GM21717 (cell line): Measurements from ENCODE around the gene CBLIF.
"Not testable (repeated sequence)": the region's sequence is repeated elsewhere in the genome, so short reads cannot be mapped to it uniquely, and the experiment has no call there.

Source experiments
- ATAC-seq: cut with Tn5 transposase; IDR thresholded peaks from one replicate; pipeline ENCODE4 v1.9.1; 2021; ENCODE audit warnings: mild to moderate bottlenecking, moderate library complexity; ENCODE audit not compliant: unreplicated experiment

Gene CBLIF

DNA sequence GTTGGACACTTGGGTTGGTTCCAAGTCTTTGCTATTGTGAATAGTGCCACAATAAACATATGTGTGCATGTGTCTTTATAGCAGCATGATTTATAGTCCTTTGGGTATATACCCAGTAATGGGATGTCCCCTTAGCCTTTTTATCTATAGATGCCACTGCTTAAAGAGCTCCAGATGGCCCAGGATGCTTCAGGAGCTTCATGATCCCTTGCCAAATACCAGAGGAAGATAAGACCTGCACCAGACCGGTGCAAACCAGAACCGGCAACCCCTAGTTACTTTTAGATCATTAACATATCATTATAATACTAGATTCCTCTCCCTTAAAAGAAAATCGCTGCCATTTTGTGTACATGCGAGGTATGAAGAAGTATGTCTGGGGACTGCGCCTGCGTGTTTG lies 3.1 kb upstream of the CBLIF start:
- ATAC-seq = not testable (repeated sequence)

GRCh38 chr11:59847626-59848025 lies 2.3 kb upstream of the CBLIF start:
- no peak for ATAC-seq

- no peak for ATAC-seq
Measured at GRCh38 chr11:59846556-59846955, 1.3 kb upstream of the CBLIF start.

GRCh38 chr11:59842316-59842715 lies 3.0 kb downstream of the CBLIF start:
- ATAC-seq = no peak

DNA sequence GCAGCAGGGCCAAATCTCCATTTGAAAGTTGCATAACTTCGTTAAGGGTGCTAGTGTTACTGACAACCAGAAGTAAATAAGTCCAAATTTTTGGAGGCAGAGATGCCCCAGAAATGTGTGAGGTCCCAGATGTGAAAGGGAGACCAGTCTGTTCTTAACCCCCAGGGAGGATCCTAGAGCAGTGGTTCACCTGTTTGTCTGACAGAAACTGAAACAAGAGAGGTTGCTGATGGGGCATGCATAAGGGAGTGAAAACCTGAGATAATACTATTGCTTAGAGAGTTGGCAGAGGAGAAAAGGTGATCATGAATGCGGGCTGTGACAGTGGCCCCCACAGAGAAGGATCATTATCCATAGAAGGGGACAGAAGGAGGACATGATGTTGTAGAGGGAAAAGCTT lies 3.8 kb downstream of the CBLIF start:
- no peak for ATAC-seq

DNA sequence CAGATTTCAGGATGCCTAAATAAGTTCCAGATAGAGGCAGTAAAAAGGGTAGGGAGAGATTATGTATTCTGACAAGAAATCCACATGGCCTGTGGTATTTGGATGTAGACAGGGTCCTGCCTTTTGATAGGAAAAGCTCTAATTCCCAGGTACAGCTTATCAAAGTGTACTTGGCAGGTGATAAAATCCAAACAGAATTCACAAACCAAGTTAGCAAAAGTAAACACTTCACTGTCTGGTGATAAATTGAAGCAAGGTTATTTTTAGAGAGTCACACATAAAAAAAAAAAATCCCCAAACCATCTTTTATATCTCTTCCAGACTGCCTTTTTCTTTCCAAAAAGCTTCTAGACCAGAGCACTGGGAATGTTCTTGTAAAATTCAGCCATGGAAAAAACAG lies 5.7 kb downstream of the CBLIF start:
- no peak for ATAC-seq

DNA sequence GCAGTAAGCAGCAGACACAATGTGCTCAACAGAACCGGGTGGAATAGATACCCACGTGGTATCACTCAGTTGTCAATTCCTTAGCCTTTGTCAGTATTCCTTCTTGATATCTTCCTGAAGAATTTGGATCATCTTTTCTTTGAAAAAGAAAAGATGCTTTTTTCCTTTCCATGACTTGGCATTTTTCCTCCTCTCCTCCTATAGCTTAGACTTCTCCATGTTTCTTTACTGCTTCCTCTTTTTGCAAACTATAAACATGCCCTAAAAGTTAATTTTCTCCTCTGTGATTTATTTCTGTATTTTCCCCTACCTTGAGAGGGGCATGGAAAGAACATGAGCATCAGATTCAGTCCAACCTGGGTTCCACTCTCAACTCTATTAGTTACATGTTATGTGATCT lies 11.7 kb downstream of the CBLIF start:
- no peak for ATAC-seq

- no peak for ATAC-seq
Measured at GRCh38 chr11:59829358-59829757, 15.9 kb downstream of the CBLIF start.

DNA sequence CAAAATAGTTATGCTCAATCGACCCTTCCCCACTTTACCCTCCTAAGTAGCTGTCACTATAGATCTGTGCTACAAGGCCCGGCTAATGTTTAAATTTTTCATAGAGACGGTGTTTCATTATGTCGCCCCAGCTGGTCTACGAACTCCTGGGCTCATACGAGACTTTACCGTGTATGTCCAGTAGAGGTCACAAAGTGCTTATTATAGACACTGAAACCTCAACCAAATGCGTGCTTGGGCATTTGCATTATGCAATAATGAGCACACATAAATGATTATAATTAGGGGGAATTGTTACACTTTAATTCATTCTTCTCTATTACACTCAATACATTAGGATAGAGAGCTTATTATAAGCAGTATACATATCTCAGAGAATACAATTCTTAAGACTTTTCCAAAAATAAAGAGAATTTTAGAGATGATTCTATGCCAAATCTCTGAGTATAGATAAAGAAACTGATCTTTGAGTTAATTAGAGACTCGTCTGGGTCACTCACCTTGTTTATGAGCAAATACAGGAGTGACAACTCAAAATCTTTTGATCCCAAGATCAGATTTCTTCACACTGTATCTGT lies 22.2 kb downstream of the CBLIF start:
- peak; percentile 80 for ATAC-seq

DNA sequence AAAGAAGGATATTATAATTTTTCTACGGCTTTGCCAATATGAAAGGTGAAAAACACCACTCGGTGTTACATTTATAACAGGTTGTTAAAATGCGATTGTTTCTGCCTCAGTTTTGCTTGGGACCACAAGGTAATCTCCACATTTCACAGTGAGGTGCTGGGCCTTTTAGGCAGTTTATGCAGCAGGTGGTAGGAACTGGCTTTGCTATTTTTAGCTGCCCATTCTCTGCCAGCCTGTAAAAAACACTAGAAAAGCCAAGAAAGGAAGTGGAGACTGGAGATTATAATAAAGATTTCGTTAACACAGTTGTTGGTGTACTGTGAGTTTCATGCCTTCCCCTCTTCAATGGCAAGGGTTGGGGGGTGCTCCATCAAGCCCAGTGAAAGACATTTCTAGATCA lies 26.7 kb downstream of the CBLIF start:
- no peak for ATAC-seq

- not testable (repeated sequence) for ATAC-seq
Measured at GRCh38 chr11:59816434-59816833, 28.9 kb downstream of the CBLIF start.

DNA sequence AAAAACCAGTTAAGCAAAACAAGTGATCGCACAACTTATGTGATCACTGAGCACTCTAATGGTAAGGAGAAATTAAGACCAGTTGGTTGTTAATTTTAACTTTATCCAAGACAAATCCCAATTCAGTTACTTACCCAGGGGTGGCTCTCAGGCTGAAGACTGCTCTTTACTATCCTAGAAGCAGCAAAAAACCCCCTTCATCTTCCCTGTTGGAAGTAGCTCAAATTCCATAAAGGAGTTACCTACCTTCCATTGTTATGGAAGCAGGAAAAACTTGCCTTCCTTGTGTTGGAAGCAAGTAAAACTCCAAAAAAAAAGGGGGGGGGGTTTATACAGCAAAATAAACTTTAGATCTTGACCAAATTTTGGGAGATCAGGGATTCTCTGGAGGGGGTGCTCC lies 29.5 kb downstream of the CBLIF start:
- ATAC-seq = no peak

GRCh38 chr11:59814021-59814420 lies 31.3 kb downstream of the CBLIF start:
- ATAC-seq = no peak

GRCh38 chr11:59813364-59813763 lies 31.9 kb downstream of the CBLIF start:
- no peak for ATAC-seq

DNA sequence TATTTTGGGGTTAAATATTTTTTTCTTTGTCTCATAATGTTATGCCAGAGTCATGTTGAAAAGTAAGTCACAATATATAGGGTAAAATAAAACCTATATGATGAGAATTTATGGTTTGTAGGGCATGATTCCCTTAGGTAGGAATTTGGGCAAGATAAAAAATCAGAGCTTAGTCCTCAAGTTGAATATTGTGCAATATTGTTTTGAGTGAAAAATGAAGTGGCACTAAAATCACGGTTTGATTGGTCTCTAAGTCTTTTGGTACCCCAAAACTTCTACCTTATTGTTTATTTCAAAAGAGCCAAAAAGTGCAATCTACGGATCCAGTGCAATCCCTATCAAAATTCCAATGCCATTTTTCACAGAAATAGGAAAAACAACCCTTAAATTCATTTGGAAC lies 33.1 kb downstream of the CBLIF start:
- ATAC-seq = no peak

- no peak for ATAC-seq
Measured at GRCh38 chr11:59810911-59811259, 34.4 kb downstream of the CBLIF start.

- ATAC-seq = peak; percentile 98
Measured at GRCh38 chr11:59810189-59810910, 34.9 kb downstream of the CBLIF start, which contains the start of gene MRPL16. TSS of gene MRPL16 (minus strand) at chr11:59810778. CDS start at chr11:59810658, 120 bp downstream.

- ATAC-seq = no peak
Measured at GRCh38 chr11:59807047-59807610, 38.2 kb downstream of the CBLIF start.

DNA sequence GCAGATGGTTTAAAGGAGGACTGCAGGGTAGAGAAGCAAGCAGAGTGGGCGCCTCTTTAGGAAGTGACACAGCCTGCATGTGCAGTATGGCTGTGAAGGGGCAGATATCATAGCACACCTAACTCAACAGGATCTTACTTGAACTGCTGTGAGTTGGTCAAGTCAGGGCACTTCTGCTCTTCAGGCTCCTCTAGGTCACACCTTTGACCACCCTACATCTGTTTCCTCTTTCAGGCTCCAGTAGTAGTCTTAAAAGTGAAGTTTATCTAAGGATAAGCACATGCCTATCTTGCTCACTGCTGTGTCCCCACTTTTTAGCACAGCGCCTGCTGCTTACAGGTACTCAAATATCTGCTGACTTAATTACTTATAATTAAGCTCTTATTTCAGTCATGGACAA lies 41.2 kb downstream of the CBLIF start:
- no peak for ATAC-seq

DNA sequence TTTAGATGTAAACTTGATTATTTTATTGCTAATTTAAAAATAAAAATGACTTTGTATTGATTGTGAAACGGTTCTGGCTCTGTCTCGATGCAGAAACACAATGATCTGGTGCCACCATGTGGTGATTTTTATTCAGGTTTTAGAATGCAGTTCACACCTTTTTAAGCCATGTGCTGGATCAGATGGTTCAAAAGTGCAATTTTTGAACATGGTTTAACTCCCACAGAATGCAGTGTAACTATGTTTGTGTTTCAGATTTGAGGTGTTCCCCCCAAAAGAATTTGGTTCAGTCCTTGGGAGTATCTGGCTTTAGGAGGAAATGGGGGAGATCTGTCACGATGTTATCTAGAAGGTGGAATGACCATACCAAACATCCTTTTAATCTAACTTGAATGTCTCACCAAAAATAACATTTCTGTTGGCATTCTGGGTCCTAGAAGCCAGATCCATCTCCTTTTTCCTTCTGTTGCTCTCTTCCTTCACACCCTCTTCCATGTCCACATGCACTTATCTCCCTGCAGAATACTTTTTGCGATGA lies 42.6 kb downstream of the CBLIF start:
- ATAC-seq = no peak

DNA sequence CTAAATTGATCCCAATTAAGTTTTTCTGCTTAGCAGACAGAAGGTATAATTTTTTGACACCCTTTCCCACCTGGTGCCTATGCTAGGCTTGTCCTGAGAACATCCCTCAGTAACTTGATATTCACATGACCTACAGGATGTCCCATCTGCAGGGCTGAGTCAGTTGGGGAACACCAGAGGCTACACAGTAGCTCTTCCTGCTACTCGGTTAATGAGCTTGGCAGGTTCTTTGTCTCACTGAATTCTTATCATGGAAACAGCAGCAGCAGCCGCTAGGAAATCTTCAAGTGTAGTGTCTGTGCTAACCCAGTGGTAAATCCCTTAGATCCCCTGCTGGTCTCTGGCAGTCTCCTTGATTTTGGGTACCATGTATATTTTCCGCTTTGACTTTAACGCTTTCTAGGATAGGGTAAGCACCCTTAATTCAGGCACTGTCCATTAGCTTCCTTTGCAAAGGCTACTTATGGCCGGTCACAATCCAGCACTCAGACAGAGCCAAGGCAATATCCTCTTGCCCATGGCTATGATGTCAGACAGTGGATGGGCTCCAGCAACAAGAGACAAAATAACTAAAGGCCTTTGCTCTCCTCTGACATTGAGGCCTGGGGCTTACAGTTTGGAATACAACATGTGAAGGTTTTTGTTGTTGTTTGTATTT lies 43.2 kb downstream of the CBLIF start:
- ATAC-seq = no peak
